ENCODE data around the gene BEND6. TPM values are rescaled to one million over a fixed set of nuclear protein-coding genes. Genes with fewer than 3 reads are reported as not detected.
A peak's percentile ranks its signal among the peaks of the same experiment; 100 is the strongest.
"Not testable (repeated sequence)": the region's sequence is repeated elsewhere in the genome, so short reads cannot be mapped to it uniquely, and the experiment has no call there.

Gene BEND6
- total RNA-seq, 1 donor from 2014 or later = 0.46 TPM

GRCh38 chr6:57047859-57048258, 93.0 kb downstream of the BEND6 start:
- H3K9me3 Mint-ChIP-seq (ENCODE audit: low read depth); H3K27ac Mint-ChIP-seq; DNase-seq (ENCODE audit: low spot score, unreplicated experiment): not testable (repeated sequence)
- peak overlapping the region; percentile 45 for H3K4me3 Mint-ChIP-seq (ENCODE audit: low read depth)
- peaks cover 19% of the 10 kb centered on the region for H3K4me1 Mint-ChIP-seq (ENCODE audit: low read depth)
- H3K36me3 Mint-ChIP-seq (ENCODE audit: insufficient read depth) = peaks cover 21% of the 10 kb centered on the region
- peaks cover 15% of the 10 kb centered on the region for H3K27me3 Mint-ChIP-seq

GRCh38 chr6:57048577-57048976, 93.7 kb downstream of the BEND6 start:
- no peak for DNase-seq (ENCODE audit: low spot score, unreplicated experiment)
- H3K27ac Mint-ChIP-seq = no peak overlapping the region
- H3K27me3 Mint-ChIP-seq = peaks cover 10% of the 10 kb centered on the region
- TF ChIP-seq CTCF (IDR thresholded peaks at IDR 0.05; ENCODE audit: unreplicated experiment) = no peak
- peaks cover 3% of the 10 kb centered on the region for H3K9me3 Mint-ChIP-seq (ENCODE audit: low read depth)
- H3K4me3 Mint-ChIP-seq (ENCODE audit: low read depth) = peak overlapping the region; percentile 45
- H3K4me1 Mint-ChIP-seq (ENCODE audit: low read depth) = peaks cover 19% of the 10 kb centered on the region
- peaks cover 25% of the 10 kb centered on the region for H3K36me3 Mint-ChIP-seq (ENCODE audit: insufficient read depth)

- no peak for TF ChIP-seq CTCF (IDR thresholded peaks at IDR 0.05; ENCODE audit: unreplicated experiment)
- no peak overlapping the region for H3K4me3 Mint-ChIP-seq (ENCODE audit: low read depth)
- peaks cover 17% of the 10 kb centered on the region for H3K36me3 Mint-ChIP-seq (ENCODE audit: insufficient read depth)
- no peaks in the 10 kb centered on the region for H3K27me3 Mint-ChIP-seq
- no peak overlapping the region for H3K27ac Mint-ChIP-seq
- no peak for DNase-seq (ENCODE audit: low spot score, unreplicated experiment)
- peaks cover 2% of the 10 kb centered on the region for H3K9me3 Mint-ChIP-seq (ENCODE audit: low read depth)
- H3K4me1 Mint-ChIP-seq (ENCODE audit: low read depth) = no peaks in the 10 kb centered on the region
Observed at GRCh38 chr6:57063847-57064246, 108.9 kb downstream of the BEND6 start.

GRCh38 chr6:57064809-57065208, 109.9 kb downstream of the BEND6 start:
- Mint-ChIP-seq H3K27me3 (no peaks in the 10 kb centered on the region), H3K27ac (no peak overlapping the region), H3K4me1 (ENCODE audit: low read depth) (peaks cover 2% of the 10 kb centered on the region), H3K4me3 (ENCODE audit: low read depth) (no peak overlapping the region), H3K9me3 (ENCODE audit: low read depth) (peaks cover 8% of the 10 kb centered on the region), H3K36me3 (ENCODE audit: insufficient read depth) (peaks cover 20% of the 10 kb centered on the region)
- TF ChIP-seq CTCF (IDR thresholded peaks at IDR 0.05; ENCODE audit: unreplicated experiment) = no peak
- DNase-seq (ENCODE audit: low spot score, unreplicated experiment) = no peak

GRCh38 chr6:57068061-57068460, 113.2 kb downstream of the BEND6 start:
- Mint-ChIP-seq H3K36me3 (ENCODE audit: insufficient read depth) (peaks cover 19% of the 10 kb centered on the region), H3K27me3 (no peaks in the 10 kb centered on the region), H3K9me3 (ENCODE audit: low read depth) (peaks cover 19% of the 10 kb centered on the region), H3K4me1 (ENCODE audit: low read depth) (peaks cover 2% of the 10 kb centered on the region), H3K4me3 (ENCODE audit: low read depth) (no peak overlapping the region), H3K27ac (no peak overlapping the region)
- TF ChIP-seq CTCF (IDR thresholded peaks at IDR 0.05; ENCODE audit: unreplicated experiment) = no peak
- no peak for DNase-seq (ENCODE audit: low spot score, unreplicated experiment)

GRCh38 chr6:57069228-57069627, 114.3 kb downstream of the BEND6 start:
- H3K36me3 Mint-ChIP-seq (ENCODE audit: insufficient read depth) = peaks cover 25% of the 10 kb centered on the region
- H3K9me3 Mint-ChIP-seq (ENCODE audit: low read depth) = peaks cover 25% of the 10 kb centered on the region
- DNase-seq (ENCODE audit: low spot score, unreplicated experiment) = no peak
- no peak for TF ChIP-seq CTCF (IDR thresholded peaks at IDR 0.05; ENCODE audit: unreplicated experiment)
- no peak overlapping the region for H3K27ac Mint-ChIP-seq
- H3K4me3 Mint-ChIP-seq (ENCODE audit: low read depth) = no peak overlapping the region
- H3K4me1 Mint-ChIP-seq (ENCODE audit: low read depth) = peaks cover 2% of the 10 kb centered on the region
- no peaks in the 10 kb centered on the region for H3K27me3 Mint-ChIP-seq
